SK-N-SH (cell line): ENCODE data around the gene CCDC81.

Experiments used
- EP300 ChIP-seq, 2 experiments: IDR thresholded peaks; 2 replicates each; pipeline versions ENCODE4 v1.4.0 to v1.6.1; 2012; ENCODE audit warnings: borderline replicate concordance in 1 of 2, low read depth in 1 of 2, low read length in 1 of 2
- FOSL2 ChIP-seq: IDR thresholded peaks from 2 replicates; pipeline ENCODE4 v1.4.0; 2012; ENCODE audit warnings: low read depth, mild to moderate bottlenecking, moderate library complexity, borderline replicate concordance
- FOXM1 ChIP-seq: IDR thresholded peaks from 2 replicates; pipeline ENCODE4 v1.4.0; 2012; ENCODE audit warnings: low read depth, mild to moderate bottlenecking
- MXI1 ChIP-seq: IDR thresholded peaks from 2 replicates; pipeline ENCODE4 v1.6.1; 2012; ENCODE audit warnings: mild to moderate bottlenecking, low read depth, low read length, improper control_type of control experiment
- POLR2AphosphoS5 ChIP-seq: IDR thresholded peaks from 2 replicates; pipeline ENCODE4 v1.6.1; 2012; ENCODE audit warnings: low read depth, low read length
- SIN3A ChIP-seq: IDR thresholded peaks from 2 replicates; pipeline ENCODE4 v1.6.1; 2012; ENCODE audit warnings: low read depth, mild to moderate bottlenecking, low read length, moderate library complexity, borderline replicate concordance
- SMC3 ChIP-seq: IDR thresholded peaks from 2 replicates; pipeline ENCODE4 v1.6.1; 2012; ENCODE audit warnings: low read depth, low read length, improper control_type of control experiment
- YY1 ChIP-seq: IDR thresholded peaks from 2 replicates; pipeline ENCODE4 v1.4.0; 2012; ENCODE audit warnings: low read depth, mild to moderate bottlenecking
- TF ChIP-seq, protein P1 (sequence below): IDR thresholded peaks from 2 replicates; pipeline ENCODE4 v1.6.1; 2012; ENCODE audit warnings: mild to moderate bottlenecking, low read depth, low read length, moderate library complexity
- TF ChIP-seq, protein P2 (sequence below): fragments of 200-600 bp; sonication (generic); IDR thresholded peaks from 2 replicates; pipeline ENCODE4 v1.6.1; 2017; ENCODE audit warnings: antibody characterized with exemption, mild to moderate bottlenecking, moderate library complexity
- TF ChIP-seq, protein P3 (sequence below): IDR thresholded peaks from 2 replicates; pipeline ENCODE4; 2012
- TF ChIP-seq, protein P4 (sequence below): fragments of 150-350 bp; IDR thresholded peaks from 2 replicates; pipeline ENCODE4 v1.6.1; 2017; ENCODE audit warnings: antibody characterized with exemption, low read length, low read depth, borderline replicate concordance
- TF ChIP-seq, protein P5 (sequence below): IDR thresholded peaks from 2 replicates; pipeline ENCODE4 v1.4.0; 2012; ENCODE audit warnings: low read depth, borderline replicate concordance

DNA sequence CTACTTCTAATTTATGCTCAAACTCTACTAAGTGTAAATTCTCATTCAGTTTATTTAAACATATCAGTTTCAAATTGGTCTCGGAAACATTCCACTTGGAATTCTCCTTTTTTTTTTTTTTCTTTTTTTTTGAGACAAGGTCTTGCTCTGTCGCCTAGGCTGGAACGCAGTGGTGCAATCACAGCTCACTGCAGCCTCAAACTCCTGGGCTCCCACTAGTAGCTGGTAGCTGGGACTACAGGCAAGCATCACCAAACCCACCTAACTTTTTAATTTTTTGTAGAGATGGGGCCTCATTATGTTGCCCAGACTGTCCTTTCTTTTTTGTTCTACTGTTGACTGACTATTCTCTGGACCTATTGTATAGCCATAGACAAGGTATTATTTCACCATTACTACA, 33.3 kb upstream of the CCDC81 start:
- no peak for TF ChIP-seq SIN3A
- TF ChIP-seq, protein P1, sequence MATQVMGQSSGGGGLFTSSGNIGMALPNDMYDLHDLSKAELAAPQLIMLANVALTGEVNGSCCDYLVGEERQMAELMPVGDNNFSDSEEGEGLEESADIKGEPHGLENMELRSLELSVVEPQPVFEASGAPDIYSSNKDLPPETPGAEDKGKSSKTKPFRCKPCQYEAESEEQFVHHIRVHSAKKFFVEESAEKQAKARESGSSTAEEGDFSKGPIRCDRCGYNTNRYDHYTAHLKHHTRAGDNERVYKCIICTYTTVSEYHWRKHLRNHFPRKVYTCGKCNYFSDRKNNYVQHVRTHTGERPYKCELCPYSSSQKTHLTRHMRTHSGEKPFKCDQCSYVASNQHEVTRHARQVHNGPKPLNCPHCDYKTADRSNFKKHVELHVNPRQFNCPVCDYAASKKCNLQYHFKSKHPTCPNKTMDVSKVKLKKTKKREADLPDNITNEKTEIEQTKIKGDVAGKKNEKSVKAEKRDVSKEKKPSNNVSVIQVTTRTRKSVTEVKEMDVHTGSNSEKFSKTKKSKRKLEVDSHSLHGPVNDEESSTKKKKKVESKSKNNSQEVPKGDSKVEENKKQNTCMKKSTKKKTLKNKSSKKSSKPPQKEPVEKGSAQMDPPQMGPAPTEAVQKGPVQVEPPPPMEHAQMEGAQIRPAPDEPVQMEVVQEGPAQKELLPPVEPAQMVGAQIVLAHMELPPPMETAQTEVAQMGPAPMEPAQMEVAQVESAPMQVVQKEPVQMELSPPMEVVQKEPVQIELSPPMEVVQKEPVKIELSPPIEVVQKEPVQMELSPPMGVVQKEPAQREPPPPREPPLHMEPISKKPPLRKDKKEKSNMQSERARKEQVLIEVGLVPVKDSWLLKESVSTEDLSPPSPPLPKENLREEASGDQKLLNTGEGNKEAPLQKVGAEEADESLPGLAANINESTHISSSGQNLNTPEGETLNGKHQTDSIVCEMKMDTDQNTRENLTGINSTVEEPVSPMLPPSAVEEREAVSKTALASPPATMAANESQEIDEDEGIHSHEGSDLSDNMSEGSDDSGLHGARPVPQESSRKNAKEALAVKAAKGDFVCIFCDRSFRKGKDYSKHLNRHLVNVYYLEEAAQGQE, result no peak
- TF ChIP-seq, protein P2, sequence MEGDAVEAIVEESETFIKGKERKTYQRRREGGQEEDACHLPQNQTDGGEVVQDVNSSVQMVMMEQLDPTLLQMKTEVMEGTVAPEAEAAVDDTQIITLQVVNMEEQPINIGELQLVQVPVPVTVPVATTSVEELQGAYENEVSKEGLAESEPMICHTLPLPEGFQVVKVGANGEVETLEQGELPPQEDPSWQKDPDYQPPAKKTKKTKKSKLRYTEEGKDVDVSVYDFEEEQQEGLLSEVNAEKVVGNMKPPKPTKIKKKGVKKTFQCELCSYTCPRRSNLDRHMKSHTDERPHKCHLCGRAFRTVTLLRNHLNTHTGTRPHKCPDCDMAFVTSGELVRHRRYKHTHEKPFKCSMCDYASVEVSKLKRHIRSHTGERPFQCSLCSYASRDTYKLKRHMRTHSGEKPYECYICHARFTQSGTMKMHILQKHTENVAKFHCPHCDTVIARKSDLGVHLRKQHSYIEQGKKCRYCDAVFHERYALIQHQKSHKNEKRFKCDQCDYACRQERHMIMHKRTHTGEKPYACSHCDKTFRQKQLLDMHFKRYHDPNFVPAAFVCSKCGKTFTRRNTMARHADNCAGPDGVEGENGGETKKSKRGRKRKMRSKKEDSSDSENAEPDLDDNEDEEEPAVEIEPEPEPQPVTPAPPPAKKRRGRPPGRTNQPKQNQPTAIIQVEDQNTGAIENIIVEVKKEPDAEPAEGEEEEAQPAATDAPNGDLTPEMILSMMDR, result no peak
- TF ChIP-seq, protein P3, sequence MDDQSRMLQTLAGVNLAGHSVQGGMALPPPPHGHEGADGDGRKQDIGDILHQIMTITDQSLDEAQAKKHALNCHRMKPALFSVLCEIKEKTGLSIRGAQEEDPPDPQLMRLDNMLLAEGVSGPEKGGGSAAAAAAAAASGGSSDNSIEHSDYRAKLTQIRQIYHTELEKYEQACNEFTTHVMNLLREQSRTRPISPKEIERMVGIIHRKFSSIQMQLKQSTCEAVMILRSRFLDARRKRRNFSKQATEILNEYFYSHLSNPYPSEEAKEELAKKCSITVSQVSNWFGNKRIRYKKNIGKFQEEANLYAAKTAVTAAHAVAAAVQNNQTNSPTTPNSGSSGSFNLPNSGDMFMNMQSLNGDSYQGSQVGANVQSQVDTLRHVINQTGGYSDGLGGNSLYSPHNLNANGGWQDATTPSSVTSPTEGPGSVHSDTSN, result no peak
- TF ChIP-seq, protein P4, sequence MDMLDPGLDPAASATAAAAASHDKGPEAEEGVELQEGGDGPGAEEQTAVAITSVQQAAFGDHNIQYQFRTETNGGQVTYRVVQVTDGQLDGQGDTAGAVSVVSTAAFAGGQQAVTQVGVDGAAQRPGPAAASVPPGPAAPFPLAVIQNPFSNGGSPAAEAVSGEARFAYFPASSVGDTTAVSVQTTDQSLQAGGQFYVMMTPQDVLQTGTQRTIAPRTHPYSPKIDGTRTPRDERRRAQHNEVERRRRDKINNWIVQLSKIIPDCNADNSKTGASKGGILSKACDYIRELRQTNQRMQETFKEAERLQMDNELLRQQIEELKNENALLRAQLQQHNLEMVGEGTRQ, result no peak
- TF ChIP-seq MXI1, result no peak
- no peak for TF ChIP-seq YY1
- TF ChIP-seq FOXM1, result no peak
- TF ChIP-seq, protein P5, sequence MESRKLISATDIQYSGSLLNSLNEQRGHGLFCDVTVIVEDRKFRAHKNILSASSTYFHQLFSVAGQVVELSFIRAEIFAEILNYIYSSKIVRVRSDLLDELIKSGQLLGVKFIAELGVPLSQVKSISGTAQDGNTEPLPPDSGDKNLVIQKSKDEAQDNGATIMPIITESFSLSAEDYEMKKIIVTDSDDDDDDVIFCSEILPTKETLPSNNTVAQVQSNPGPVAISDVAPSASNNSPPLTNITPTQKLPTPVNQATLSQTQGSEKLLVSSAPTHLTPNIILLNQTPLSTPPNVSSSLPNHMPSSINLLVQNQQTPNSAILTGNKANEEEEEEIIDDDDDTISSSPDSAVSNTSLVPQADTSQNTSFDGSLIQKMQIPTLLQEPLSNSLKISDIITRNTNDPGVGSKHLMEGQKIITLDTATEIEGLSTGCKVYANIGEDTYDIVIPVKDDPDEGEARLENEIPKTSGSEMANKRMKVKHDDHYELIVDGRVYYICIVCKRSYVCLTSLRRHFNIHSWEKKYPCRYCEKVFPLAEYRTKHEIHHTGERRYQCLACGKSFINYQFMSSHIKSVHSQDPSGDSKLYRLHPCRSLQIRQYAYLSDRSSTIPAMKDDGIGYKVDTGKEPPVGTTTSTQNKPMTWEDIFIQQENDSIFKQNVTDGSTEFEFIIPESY, result no peak
- TF ChIP-seq POLR2AphosphoS5, result no peak
- TF ChIP-seq FOSL2, result no peak
- no peak for TF ChIP-seq SMC3
- TF ChIP-seq EP300 (IDR thresholded peaks at IDR 0.05; ENCODE audit: borderline replicate concordance in 1 of 2, low read depth in 1 of 2, low read length in 1 of 2), result no peak
